Measurements from ENCODE around the gene TMUB1. TPM values are rescaled to one million over a fixed set of nuclear protein-coding genes. Genes with fewer than 3 reads are reported as not detected.

Gene TMUB1
- total and polyA plus RNA-seq, 12 donors: 18.5 to 88.2 (median 26.1) TPM

DNA sequence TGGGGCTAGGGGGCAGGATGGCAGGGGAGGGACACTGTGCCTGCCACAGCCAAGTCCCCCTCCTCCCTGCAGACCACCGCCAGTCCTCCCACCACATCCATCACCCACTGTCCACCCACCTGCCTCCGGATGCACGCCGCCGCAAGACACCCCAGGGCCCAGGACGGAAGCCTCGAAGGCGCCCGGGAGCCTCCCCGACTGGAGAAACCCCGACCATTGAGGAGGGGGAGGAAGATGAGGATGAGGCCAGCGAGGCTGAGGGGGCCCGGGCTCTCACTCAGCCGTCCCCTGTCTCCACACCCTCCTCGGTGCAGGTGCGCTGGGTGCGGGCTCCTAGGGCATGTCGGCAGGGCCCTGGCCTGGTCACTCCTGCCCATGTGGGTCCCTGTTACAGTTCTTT, 18.8 kb downstream of the TMUB1 start:
- Histone ChIP-seq H3K27me3 (no peaks in the 10 kb centered on the region), H3K9me3 (no peaks in the 10 kb centered on the region), H3K27ac (no peak overlapping the region), H3K36me3 (peaks cover 0 to 64% (median 43%) of the 10 kb centered on the region in 9 donors), H3K4me3 (no peak overlapping the region), H3K4me1 (peaks cover 23 to 46% (median 37%) of the 10 kb centered on the region in 9 donors)
- ATAC-seq (no peak), DNase-seq (no peak)
- intact Hi-C loops (cut with DNase I): no loop called here
- 96 to 97% methylated on average over 17 to 18 of the region's 18 CpGs for WGBS, 2 donors
- no peak for TF ChIP-seq CTCF (IDR thresholded peaks at IDR 0.05)

GRCh38 chr7:151063212-151063561, 20.1 kb downstream of the TMUB1 start:
- DNase-seq (no peak), ATAC-seq (peak in 1 of 8 donors; percentile 9)
- Histone ChIP-seq H3K4me1 (peaks cover 27 to 56% (median 46%) of the 10 kb centered on the region in 9 donors), H3K27ac (peak overlapping the region in 7 of 10 donors; percentile 34 to 73 (median 67)), H3K4me3 (peak overlapping the region in 4 of 10 donors; percentile 17 to 37 (median 22)), H3K36me3 (peaks cover 0 to 51% (median 30%) of the 10 kb centered on the region in 9 donors), H3K9me3 (no peaks in the 10 kb centered on the region), H3K27me3 (no peaks in the 10 kb centered on the region)
- intact Hi-C loops (cut with DNase I): loop anchor here in 1 of 10 donors (2.0 kb wide), 1 partner anchor 16 kb away; no protein-coding TSS in a partner anchor
- 50 to 52% methylated on average over 11 of the region's 11 CpGs for WGBS, 2 donors
- TF ChIP-seq CTCF (IDR thresholded peaks at IDR 0.05): no peak

- 52 to 54% methylated on average over 41 to 43 of the region's 43 CpGs for WGBS, 2 donors
- TF ChIP-seq CTCF (IDR thresholded peaks at IDR 0.05): no peak
- intact Hi-C loops (cut with DNase I): loop anchor here in 1 of 10 donors (2.0 kb wide), 1 partner anchor 16 kb away; no protein-coding TSS in a partner anchor
- DNase-seq (no peak), ATAC-seq (peak in 2 of 8 donors; percentile 20 to 26)
- H3K9me3 ChIP-seq: no peaks in the 10 kb centered on the region
- H3K4me1 ChIP-seq: peaks cover 27 to 56% (median 46%) of the 10 kb centered on the region in 9 donors
- H3K36me3 ChIP-seq: peaks cover 0 to 45% (median 24%) of the 10 kb centered on the region in 9 donors
- peak overlapping the region in 8 of 10 donors; percentile 34 to 73 (median 66) for H3K27ac ChIP-seq
- H3K27me3 ChIP-seq: no peaks in the 10 kb centered on the region
- peak overlapping the region in 5 of 10 donors; percentile 18 to 37 (median 24) for H3K4me3 ChIP-seq
Measured at GRCh38 chr7:151062399-151063211, 20.7 kb downstream of the TMUB1 start.

GRCh38 chr7:151062111-151062398, 21.2 kb downstream of the TMUB1 start:
- H3K4me1 ChIP-seq: peaks cover 30 to 61% (median 50%) of the 10 kb centered on the region in 9 donors
- no peak for TF ChIP-seq CTCF (IDR thresholded peaks at IDR 0.05)
- ATAC-seq: no peak
- H3K9me3 ChIP-seq: no peaks in the 10 kb centered on the region
- 69 to 76% methylated on average over 11 of the region's 11 CpGs for WGBS, 2 donors
- H3K36me3 ChIP-seq: peaks cover 0 to 40% (median 19%) of the 10 kb centered on the region in 9 donors
- no peaks in the 10 kb centered on the region for H3K27me3 ChIP-seq
- no peak for DNase-seq
- H3K27ac ChIP-seq: peak overlapping the region in 4 of 10 donors; percentile 59 to 98 (median 70)
- peak overlapping the region in 1 of 10 donors; percentile 19 for H3K4me3 ChIP-seq
- intact Hi-C loops (cut with DNase I): loop anchor here in 1 of 10 donors (2.0 kb wide), 1 partner anchor 17 kb away; no protein-coding TSS in a partner anchor
